HepG2 (cell line): ENCODE results near the gene KCNQ5. TPM values are rescaled to one million over a fixed set of nuclear protein-coding genes. Genes with fewer than 3 reads are reported as not detected.

Experiments
- ATAC-seq: fragments of 200-7000 bp; cut with Tn5 transposase; 3 replicates; pipeline ENCODE4 v1.9.1; 2020; ENCODE audit warnings: mild to moderate bottlenecking, moderate library complexity
- BruUV-seq: library from RNA; stranded (reverse); fragments of 400-500 nt; replicated peaks from 2 replicates; lab custom pipeline; 2021; lab: Mats Ljungman, UMichigan
- CTCF ChIA-PET: fragments of 300-600 bp; formaldehyde crosslinking; extraction: SDS; loops from one replicate; lab custom pipeline; 2021; ENCODE audit warnings: low total read pairs, inconsistent platforms, low intra/inter-chr PET ratio; lab: Yijun Ruan, JAX
- POLR2A ChIA-PET: fragments of 350-600 bp; sonication (Branson Sonifier 250); formaldehyde crosslinking; loops from one replicate; lab custom pipeline; 2020; ENCODE audit warnings: antibody characterized with exemption, inconsistent platforms; lab: Yijun Ruan, JAX
- DNase-seq: peaks from one replicate; pipeline ENCODE4 v3.0.0-alpha.2; 2015; ENCODE audit warnings: low spot score
- FAIRE-seq: peaks from 3 replicates; lab custom pipeline; 2011; peaks lifted over from hg19 to GRCh38; lab: Jason Lieb, UNC
- H2AFZ ChIP-seq: one replicate; pipeline ENCODE4 v1.6.1; 2011; ENCODE audit warnings: low read length, inconsistent platforms
- H3K27ac ChIP-seq: fragments of 300-600 bp; 3 replicates; pipeline ENCODE4 v1.8.0; 2011; ENCODE audit warnings: mixed run types, mild to moderate bottlenecking, mixed read lengths, low read length, inconsistent platforms; ENCODE audit not compliant: insufficient read depth; ENCODE audit errors: extremely low read length
- H3K27me3 ChIP-seq, 2 experiments: fragments of 200-600 bp in 1 of 2; 2 replicates in 1 of 2; 3 replicates in 1 of 2; pipeline versions ENCODE4 v1.6.0 to v1.8.0; 2011; ENCODE audit warnings: low read length in 2 of 2, mild to moderate bottlenecking in 2 of 2, moderate library complexity in 2 of 2, inconsistent platforms in 1 of 2; ENCODE audit not compliant: insufficient read depth in 2 of 2, control insufficient read depth in 1 of 2
- H3K36me3 ChIP-seq, 2 experiments: fragments of 200-600 bp in 1 of 2; replicated peaks in 1 of 2; 2 replicates in 1 of 2; 3 replicates in 1 of 2; pipeline versions ENCODE4 v1.5.1 to v1.8.0; 2011; ENCODE audit warnings: low read length in 2 of 2, inconsistent platforms in 1 of 2; ENCODE audit not compliant: insufficient read depth in 2 of 2, control insufficient read depth in 1 of 2
- H3K4me1 ChIP-seq: 2 replicates; pipeline ENCODE4 v1.5.1; 2012; ENCODE audit warnings: low read length, inconsistent platforms; ENCODE audit not compliant: insufficient read depth
- H3K4me2 ChIP-seq: 2 replicates; pipeline ENCODE4 v1.6.0; 2011; ENCODE audit warnings: low read depth, low read length, inconsistent platforms
- H3K4me3 ChIP-seq, 3 experiments: fragments of 200-600 bp in 1 of 3; sonication (generic), shearing (Covaris generic) in 1 of 3; replicated peaks in 1 of 3; 2 replicates each; pipeline ENCODE4 v1.5.1; 2011 to 2016; ENCODE audit warnings: low read length in 3 of 3, inconsistent platforms in 2 of 3, low read depth in 2 of 3, mild to moderate bottlenecking in 2 of 3, control low read depth in 1 of 3, mixed read lengths in 1 of 3; ENCODE audit not compliant: insufficient read depth in 1 of 3
- H3K79me2 ChIP-seq: one replicate; pipeline ENCODE4 v1.6.1; 2011; ENCODE audit warnings: low read length, inconsistent platforms; ENCODE audit not compliant: insufficient read depth
- H3K9ac ChIP-seq: 2 replicates; pipeline ENCODE4 v1.6.0; 2011; ENCODE audit warnings: mild to moderate bottlenecking, low read depth, low read length, inconsistent platforms; ENCODE audit not compliant: insufficient read depth
- H3K9me3 ChIP-seq: 2 replicates; pipeline ENCODE4 v1.5.1; 2012; ENCODE audit warnings: mild to moderate bottlenecking, low read length
- H4K20me1 ChIP-seq: 2 replicates; pipeline ENCODE4 v1.6.0; 2011; ENCODE audit warnings: inconsistent platforms, mild to moderate bottlenecking, low read length, moderate library complexity; ENCODE audit not compliant: insufficient read depth
- BHLHE40 ChIP-seq: IDR thresholded peaks from 2 replicates; pipeline ENCODE4 v1.6.1; 2011; ENCODE audit warnings: low read length, improper control_type of control experiment
- GATA4 ChIP-seq: sonication (generic); IDR thresholded peaks from 2 replicates; pipeline ENCODE4 v1.6.1; 2016; ENCODE audit warnings: antibody characterized with exemption, low read depth, borderline replicate concordance
- MATR3 ChIP-seq: sonication (generic); formaldehyde crosslinking; IDR thresholded peaks from 2 replicates; pipeline ENCODE4 v1.4.0; 2020; ENCODE audit warnings: missing genetic modification reagents
- POLR2G ChIP-seq: fragments of 200-400 bp; formaldehyde crosslinking; IDR thresholded peaks from 2 replicates; pipeline ENCODE4 v1.6.1; 2018; ENCODE audit warnings: mild to moderate bottlenecking, low read depth, low read length, moderate library complexity
- RAD21 ChIP-seq: fragments of 450-650 bp; formaldehyde crosslinking; IDR thresholded peaks from 2 replicates; pipeline ENCODE4 v1.5.0; 2020; ENCODE audit warnings: mild to moderate bottlenecking
- ZSCAN12 ChIP-seq: sonication (generic); formaldehyde crosslinking; IDR thresholded peaks from 2 replicates; pipeline ENCODE4 v1.9.0; 2021; ENCODE audit warnings: mild to moderate bottlenecking, missing genetic modification reagents
- WGBS: methylation state at CpG from one replicate; pipeline ENCODE4 v1.1.6; 2017; ENCODE audit warnings: low lambda C conversion rate; 5-methylcytosine and 5-hydroxymethylcytosine counted together
- in situ Hi-C: cut with HindIII; loops from 2 replicates; pipeline ENCODE4 v1.10.0; 2017; ENCODE audit warnings: low pct_unique_long_range_greater_than_20kb; ENCODE audit not compliant: extremely low pct_ligation_motif_present
- intact Hi-C: fragments of 100-400 bp; cut with micrococcal nuclease; formaldehyde crosslinking; loops from one replicate; pipeline ENCODE4 v1.10.0; 2022; ENCODE audit not compliant: unreplicated experiment
- polyA plus RNA-seq, 8 experiments: library from polyadenylated mRNA; depleted of rRNA in 3 of 8; stranded (reverse) in 7 of 8; unstranded in 1 of 8; fragments of >200 nt; fragmentation: Illumina TruSeq in 4 of 8; extraction: Trizol in 4 of 8; gene quantifications; 2 replicates each; pipeline versions ENCODE4 v1.2.1 to v1.2.3, GENCODE V29; 2011 to 2016; ENCODE audit warnings: low read depth in 4 of 8, missing spikeins in 1 of 8, mixed read lengths in 1 of 8; ENCODE audit not compliant: insufficient read depth in 1 of 8
- total RNA-seq, 5 experiments: library from RNA; depleted of rRNA; stranded (reverse); fragments of >200 nt; fragmentation: Illumina TruSeq; extraction: Trizol; gene quantifications; 2 replicates each; pipeline ENCODE4 v1.2.3, GENCODE V29; 2016; ENCODE audit warnings: low read depth in 1 of 5
- TF ChIP-seq, protein P1 (sequence below): IDR thresholded peaks from 2 replicates; pipeline ENCODE4 v1.6.1; 2016; ENCODE audit warnings: missing compliant biosample characterization, missing genetic modification reagents, borderline replicate concordance
- TF ChIP-seq, protein P2 (sequence below): sonication (generic); formaldehyde crosslinking; IDR thresholded peaks from 2 replicates; pipeline ENCODE4 v1.5.1; 2020; ENCODE audit warnings: missing genetic modification reagents, mild to moderate bottlenecking, borderline replicate concordance

KCNQ5 gene
- total and polyA plus RNA-seq, 2 of the 13 experiments (the other 11 are each of a cell fraction or from before 2014, with no cell fraction given): 0.04 TPM; not detected in 1

DNA sequence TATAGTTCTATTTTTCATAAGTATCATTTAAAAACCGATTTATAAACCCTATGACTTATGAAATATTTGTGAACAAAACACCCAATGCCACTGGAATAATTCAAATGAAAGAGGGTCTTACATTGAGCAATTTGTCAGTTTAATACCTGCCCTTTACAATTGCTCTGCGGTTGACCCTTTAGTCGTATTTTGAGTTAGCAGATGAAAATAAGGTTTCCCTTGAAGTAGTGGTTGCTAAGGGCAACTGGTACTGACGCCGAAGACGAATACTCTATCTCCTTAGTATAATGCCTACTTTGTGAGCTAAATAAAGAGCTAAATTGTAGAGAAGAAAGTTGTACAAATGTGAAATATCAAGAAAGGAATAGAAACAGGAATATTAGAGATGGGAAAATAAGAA is 69.4 kb downstream of the KCNQ5 start:
- TF ChIP-seq POLR2G: no peak
- TF ChIP-seq RAD21 (CRISPR knock-in tag): no peak
- TF ChIP-seq, protein P1, sequence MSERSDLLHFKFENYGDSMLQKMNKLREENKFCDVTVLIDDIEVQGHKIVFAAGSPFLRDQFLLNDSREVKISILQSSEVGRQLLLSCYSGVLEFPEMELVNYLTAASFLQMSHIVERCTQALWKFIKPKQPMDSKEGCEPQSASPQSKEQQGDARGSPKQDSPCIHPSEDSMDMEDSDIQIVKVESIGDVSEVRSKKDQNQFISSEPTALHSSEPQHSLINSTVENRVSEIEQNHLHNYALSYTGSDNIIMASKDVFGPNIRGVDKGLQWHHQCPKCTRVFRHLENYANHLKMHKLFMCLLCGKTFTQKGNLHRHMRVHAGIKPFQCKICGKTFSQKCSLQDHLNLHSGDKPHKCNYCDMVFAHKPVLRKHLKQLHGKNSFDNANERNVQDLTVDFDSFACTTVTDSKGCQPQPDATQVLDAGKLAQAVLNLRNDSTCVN: no peak
- no peak for TF ChIP-seq GATA4
- no peak for TF ChIP-seq ZSCAN12 (CRISPR knock-in tag)
- TF ChIP-seq BHLHE40: no peak
- 2% methylated on average over 6 of the region's 6 CpGs for WGBS
- CTCF ChIA-PET: no interaction called here

DNA sequence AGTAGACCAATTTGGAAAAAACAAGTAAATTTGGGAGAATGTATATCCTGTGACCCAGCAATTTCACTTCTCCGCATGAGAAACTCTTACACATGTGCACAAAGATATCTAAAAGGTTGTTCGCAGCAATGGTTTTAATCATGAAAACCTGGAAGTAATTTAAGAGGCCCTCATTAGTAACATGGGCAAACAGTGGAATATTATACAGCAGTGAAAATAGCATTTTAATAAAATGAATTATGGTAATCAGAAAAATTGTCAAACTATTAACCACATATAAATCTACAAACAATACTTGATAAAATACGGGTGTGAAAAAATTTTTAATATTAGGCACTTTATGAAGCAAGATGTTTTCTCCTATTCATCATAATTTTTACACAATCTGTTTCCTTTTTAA is 74.2 kb downstream of the KCNQ5 start:
- ATAC-seq (no peak), DNase-seq (no peak), FAIRE-seq (no peak)
- Histone ChIP-seq H3K79me2 (no peaks in the 10 kb centered on the region), H3K27ac (no peak overlapping the region), H3K9me3 (no peaks in the 10 kb centered on the region), H3K4me1 (no peaks in the 10 kb centered on the region), H3K9ac (no peak overlapping the region), H3K4me3 (no peak overlapping the region), H3K27me3 (no peaks in the 10 kb centered on the region; a peak in 1 of 5 replicates), H4K20me1 (no peaks in the 10 kb centered on the region), H3K36me3 (no peaks in the 10 kb centered on the region), H3K4me2 (no peak overlapping the region), H2AFZ (no peak overlapping the region)
- TF ChIP-seq, protein P2, sequence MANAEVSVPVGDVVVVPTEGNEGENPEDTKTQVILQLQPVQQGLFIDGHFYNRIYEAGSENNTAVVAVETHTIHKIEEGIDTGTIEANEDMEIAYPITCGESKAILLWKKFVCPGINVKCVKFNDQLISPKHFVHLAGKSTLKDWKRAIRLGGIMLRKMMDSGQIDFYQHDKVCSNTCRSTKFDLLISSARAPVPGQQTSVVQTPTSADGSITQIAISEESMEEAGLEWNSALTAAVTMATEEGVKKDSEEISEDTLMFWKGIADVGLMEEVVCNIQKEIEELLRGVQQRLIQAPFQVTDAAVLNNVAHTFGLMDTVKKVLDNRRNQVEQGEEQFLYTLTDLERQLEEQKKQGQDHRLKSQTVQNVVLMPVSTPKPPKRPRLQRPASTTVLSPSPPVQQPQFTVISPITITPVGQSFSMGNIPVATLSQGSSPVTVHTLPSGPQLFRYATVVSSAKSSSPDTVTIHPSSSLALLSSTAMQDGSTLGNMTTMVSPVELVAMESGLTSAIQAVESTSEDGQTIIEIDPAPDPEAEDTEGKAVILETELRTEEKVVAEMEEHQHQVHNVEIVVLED (CRISPR knock-in tag): no peak
- no peak for TF ChIP-seq MATR3
- 25% methylated on average over 3 of the region's 3 CpGs for WGBS
- in situ Hi-C loops: no loop called here
- intact Hi-C loops: no loop called here
- POLR2A ChIA-PET: no interaction called here
- no TSS peak for BruUV-seq
- CTCF ChIA-PET: no interaction called here

More for the DNA sequence above, 69.4 kb downstream of the KCNQ5 start:
- Histone ChIP-seq H3K9me3 (no peaks in the 10 kb centered on the region), H4K20me1 (no peaks in the 10 kb centered on the region), H3K36me3 (no peaks in the 10 kb centered on the region), H3K4me1 (no peaks in the 10 kb centered on the region), H3K27ac (no peak overlapping the region), H3K79me2 (no peaks in the 10 kb centered on the region), H3K9ac (no peak overlapping the region), H3K4me2 (no peak overlapping the region), H3K27me3 (no peaks in the 10 kb centered on the region; a peak in 1 of 5 replicates), H2AFZ (no peak overlapping the region), H3K4me3 (no peak overlapping the region)
- in situ Hi-C loops: no loop called here
- no peak for FAIRE-seq
- intact Hi-C loops: no loop called here
- BruUV-seq: no TSS peak
- POLR2A ChIA-PET: no interaction called here
- no peak for DNase-seq
- no peak for ATAC-seq
